GM12878 (cell line): Measurements from ENCODE around the gene MAN1A1.

Experiments
- KAT2A ChIP-seq: conservative IDR thresholded peaks from 2 replicates; pipeline ENCODE4 v1.6.1; 2011; ENCODE audit warnings: low read depth, low read length; ENCODE audit not compliant: control insufficient read depth
- NR2C1 ChIP-seq: fragments of 450-650 bp; IDR thresholded peaks from 2 replicates; pipeline ENCODE4 v1.6.1; 2017; ENCODE audit warnings: antibody characterized with exemption, mild to moderate bottlenecking, moderate library complexity
- RUNX3 ChIP-seq: IDR thresholded peaks from 2 replicates; pipeline ENCODE4 v1.6.1; 2012; ENCODE audit warnings: low read length, inconsistent platforms

DNA sequence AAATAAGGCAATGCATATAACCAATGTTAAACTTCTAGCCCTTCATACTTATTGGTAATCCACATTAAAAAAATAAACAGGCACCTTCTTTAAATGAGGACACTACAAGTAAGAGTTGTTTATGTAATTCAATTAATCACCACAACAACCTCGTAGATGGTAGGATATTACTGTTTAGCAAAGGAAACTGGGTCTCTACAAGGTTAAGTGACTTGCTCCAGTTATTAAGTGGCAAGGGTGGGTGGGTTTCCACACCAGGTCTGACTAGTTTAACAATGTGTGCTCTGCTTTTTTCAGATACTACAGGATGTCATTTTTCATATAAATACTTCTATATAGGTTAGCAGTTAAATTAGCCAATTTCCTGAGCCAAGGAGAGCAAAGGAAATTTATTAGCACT is 129.1 kb downstream of the MAN1A1 start:
- TF ChIP-seq NR2C1, result no peak
- no peak for TF ChIP-seq RUNX3
- TF ChIP-seq KAT2A, result no peak
